Embryonic facial prominence (tissue), 1 donor: ENCODE data around the gene ZNF410.

ENCODE experiments used
- DNase-seq: peaks from one replicate; pipeline ENCODE4 v3.0.0-alpha.2; 2016; ENCODE audit errors: extremely low spot score

The ZNF410 gene

GRCh38 chr14:73949752-73950734 is 63.4 kb downstream of the ZNF410 start, which contains the start of the genes COQ6 and FAM161B:
Gene COQ6 (plus strand): TSS chr14:73950302. CDS start chr14:73950333, 31 bp downstream.
Gene FAM161B (minus strand): TSS chr14:73950094. CDS start chr14:73950026, 68 bp downstream.
- DNase-seq, result peak; percentile 93

DNA sequence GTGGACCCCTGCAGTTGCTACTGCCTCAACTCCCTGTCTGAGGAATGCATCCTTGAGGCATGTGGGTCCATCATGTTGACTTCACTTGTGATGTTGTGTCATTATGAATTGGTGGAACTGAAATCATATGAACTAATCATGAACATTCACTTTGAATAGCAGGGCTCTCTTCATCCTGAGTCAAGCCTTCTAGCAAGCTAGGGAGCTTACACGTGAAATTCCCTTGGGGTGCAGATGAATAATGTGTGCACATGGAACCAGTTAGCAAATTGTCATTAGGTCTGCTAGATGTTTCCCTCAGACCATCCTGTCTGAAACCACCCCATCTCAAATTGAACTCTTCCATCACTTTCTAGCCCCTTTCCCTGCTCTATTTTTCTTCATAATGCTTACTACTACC is 67.1 kb downstream of the ZNF410 start:
- no peak for DNase-seq

GRCh38 chr14:73955674-73956073 is 69.0 kb downstream of the ZNF410 start:
- no peak for DNase-seq

DNA sequence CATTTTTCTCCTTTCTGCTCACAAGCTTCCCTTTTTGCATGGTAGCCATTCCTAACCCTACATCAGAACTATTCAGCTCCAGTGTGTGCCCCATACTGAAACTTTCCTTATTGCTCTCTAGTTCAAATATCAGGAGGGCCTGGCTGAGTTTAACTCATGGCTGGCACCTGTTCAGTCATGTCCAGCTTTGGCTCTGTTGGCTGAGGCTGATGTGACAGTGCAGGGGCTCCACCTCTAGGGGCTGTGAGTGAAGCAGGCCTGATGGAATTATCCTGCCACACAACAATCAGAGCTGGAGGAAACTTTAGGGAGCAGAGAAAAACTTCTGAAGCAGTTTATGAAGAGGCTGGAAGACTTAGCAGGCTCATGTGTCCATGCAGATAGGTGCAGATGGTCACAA is 71.9 kb downstream of the ZNF410 start:
- no peak for DNase-seq

GRCh38 chr14:73961192-73961591 is 74.5 kb downstream of the ZNF410 start:
- no peak for DNase-seq

DNA sequence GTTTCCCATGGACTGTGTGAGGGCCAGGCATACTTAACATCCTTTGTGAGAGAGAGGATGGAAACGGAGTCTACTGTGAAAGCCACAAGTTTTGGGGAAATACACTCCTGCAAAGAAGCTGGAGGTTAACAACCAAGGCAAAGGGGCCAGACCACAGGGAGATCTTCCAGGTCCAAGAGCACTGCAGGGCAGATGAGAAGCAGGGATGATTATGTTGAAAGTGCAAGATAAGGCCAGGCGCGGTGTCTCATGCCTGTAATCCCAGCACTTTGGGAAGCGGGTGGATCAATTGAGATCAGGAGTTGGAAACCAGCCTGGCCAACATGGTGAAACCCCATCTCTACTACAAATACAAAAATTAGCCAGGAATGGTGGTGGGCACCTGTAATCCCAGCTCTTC is 78.6 kb downstream of the ZNF410 start:
- DNase-seq, result no peak

- DNase-seq, result no peak
Observed at GRCh38 chr14:73968885-73969284, 82.2 kb downstream of the ZNF410 start.

DNA sequence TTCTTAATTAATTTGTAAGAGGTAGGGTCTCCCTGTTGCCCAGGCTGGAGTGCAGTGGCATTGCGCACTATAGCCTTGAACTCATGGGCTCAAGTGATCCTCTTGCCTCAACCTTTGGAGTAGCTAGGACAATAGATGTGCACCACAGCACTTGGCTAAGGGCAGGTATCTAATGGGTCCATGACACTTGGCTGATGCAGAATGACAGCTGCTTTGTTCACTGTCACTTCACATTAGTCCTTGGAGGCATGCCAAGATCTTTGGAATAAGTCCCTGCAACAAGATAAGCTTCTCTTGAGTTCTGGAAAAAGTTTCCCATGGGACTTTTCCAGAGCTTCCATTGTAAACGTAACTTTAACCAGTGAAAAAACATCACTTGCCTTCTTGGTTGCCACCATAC is 86.8 kb downstream of the ZNF410 start:
- DNase-seq, result no peak

DNA sequence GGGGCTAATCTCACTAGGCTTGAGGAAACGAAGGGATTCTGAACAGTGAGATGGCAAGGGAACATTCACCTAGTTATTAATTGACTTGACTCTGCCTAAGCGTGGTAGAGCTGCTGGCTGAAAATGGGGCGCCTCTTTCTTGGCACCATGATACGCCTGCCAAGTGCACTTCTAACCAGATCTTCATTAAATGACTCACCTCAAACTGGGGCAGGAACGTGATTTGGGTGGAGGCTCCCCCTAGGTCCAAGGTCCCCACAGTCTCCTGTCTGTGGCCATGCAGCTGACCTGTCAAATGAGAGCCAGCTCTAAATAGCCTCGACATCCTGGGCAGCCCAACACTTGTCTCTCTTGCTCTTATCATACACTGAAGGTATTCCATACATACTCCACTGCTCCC is 89.5 kb downstream of the ZNF410 start:
- no peak for DNase-seq

GRCh38 chr14:73977896-73978295 is 91.2 kb downstream of the ZNF410 start:
- DNase-seq, result no peak
